T-cell (primary cell): ENCODE measurements around the gene NOSIP. TPM values are rescaled to one million over a fixed set of nuclear protein-coding genes. Genes with fewer than 3 reads are reported as not detected.

Experiments
- ATAC-seq, 4 experiments: fragments of 200-7000 bp in 3 of 4; fragments of 150-1000 bp in 1 of 4; cut with Tn5 transposase; replicated peaks in 1 of 4; 1 replicate in 3 of 4; 2 replicates in 1 of 4; pipeline ENCODE4 v1.10.0; 2021; ENCODE audit warnings: moderate library complexity in 3 of 4, mild to moderate bottlenecking in 2 of 4, moderate number of reproducible peaks in 1 of 4
- CTCF ChIA-PET, 2 donors: fragments of 300-600 bp; sonication (Branson Sonifier 250); formaldehyde crosslinking; loops; one replicate each; lab custom pipeline; 2022; ENCODE audit warnings: antibody characterized with exemption in 2 of 2; lab: Charles Lee
- POLR2A ChIA-PET, 2 donors: fragments of 300-600 bp; sonication (Branson Sonifier 250); formaldehyde crosslinking; loops; one replicate each; lab custom pipeline; 2022; ENCODE audit warnings: antibody characterized with exemption in 2 of 2; lab: Charles Lee
- DNase-seq, 35 experiments: peaks; one replicate each; pipeline versions ENCODE4 v3.0.0 to v3.0.0-alpha.2; 2013 to 2023
- H3K27ac ChIP-seq: one replicate; pipeline ENCODE4 v1.5.1; 2013; ENCODE audit warnings: low read length
- H3K27me3 ChIP-seq, 2 experiments: replicated peaks in 1 of 2; 1 replicate in 1 of 2; 2 replicates in 1 of 2; pipeline versions ENCODE4 v1.6.1 to v1.7.0; 2013; ENCODE audit warnings: low read length in 1 of 2, mixed read lengths in 1 of 2; ENCODE audit not compliant: control insufficient read depth in 2 of 2, insufficient read depth in 2 of 2; ENCODE audit errors: extremely low read depth in 1 of 2
- H3K36me3 ChIP-seq, 2 donors: 1 replicate in 1 of 2; 2 replicates in 1 of 2; pipeline versions ENCODE4 v1.6.1 to v1.7.0; 2013; ENCODE audit warnings: low read length in 1 of 2; ENCODE audit not compliant: control insufficient read depth in 2 of 2, insufficient read depth in 1 of 2; ENCODE audit errors: extremely low read depth in 1 of 2
- H3K4me1 ChIP-seq, 2 experiments: 1 replicate in 1 of 2; 2 replicates in 1 of 2; pipeline versions ENCODE4 v1.6.1 to v1.7.0; 2013; ENCODE audit warnings: low read length in 2 of 2, mixed read lengths in 1 of 2; ENCODE audit not compliant: insufficient read depth in 2 of 2, control insufficient read depth in 1 of 2; ENCODE audit errors: extremely low read depth in 1 of 2
- H3K4me3 ChIP-seq, 2 donors: 1 replicate in 1 of 2; 2 replicates in 1 of 2; pipeline versions ENCODE4 v1.5.1 to v1.7.0; 2013; ENCODE audit warnings: mild to moderate bottlenecking in 2 of 2, low read length in 1 of 2, moderate library complexity in 1 of 2; ENCODE audit not compliant: control insufficient read depth in 1 of 2; ENCODE audit errors: extremely low read depth in 1 of 2
- H3K9me3 ChIP-seq: 2 replicates; pipeline ENCODE4 v1.7.0; 2013
- H3K27ac Mint-ChIP-seq, 2 donors: one replicate each; pipeline ENCODE4 v1.8.0; 2020 to 2021; ENCODE audit warnings: mild to moderate bottlenecking in 2 of 2, mixed read lengths in 2 of 2
- H3K27me3 Mint-ChIP-seq, 2 donors: one replicate each; pipeline ENCODE4 v1.8.0; 2021 to 2022; ENCODE audit warnings: mixed read lengths in 2 of 2
- H3K36me3 Mint-ChIP-seq: one replicate; pipeline ENCODE4 v1.8.0; 2021; ENCODE audit warnings: mixed read lengths
- H3K4me1 Mint-ChIP-seq, 3 donors: one replicate each; pipeline ENCODE4 v1.8.0; 2020 to 2022; ENCODE audit warnings: mixed read lengths in 3 of 3, mild to moderate bottlenecking in 1 of 3
- H3K4me3 Mint-ChIP-seq, 3 donors: one replicate each; pipeline ENCODE4 v1.8.0; 2020 to 2022; ENCODE audit warnings: mild to moderate bottlenecking in 3 of 3, mixed read lengths in 3 of 3, moderate library complexity in 3 of 3
- H3K9me3 Mint-ChIP-seq, 3 donors: one replicate each; pipeline ENCODE4 v1.8.0; 2020 to 2022; ENCODE audit warnings: mixed read lengths in 3 of 3
- WGBS: methylation state at CpG from one replicate; pipeline ENCODE4 v1.1.5; 2013; ENCODE audit warnings: missing lambda C conversion rate; ENCODE audit not compliant: insufficient coverage; 5-methylcytosine and 5-hydroxymethylcytosine counted together
- total RNA-seq, 35 experiments: library from RNA in 6 of 35; stranded (reverse) in 6 of 35; fragments of 120-200 nt in 1 of 35; gene quantifications; one replicate each; pipeline versions ENCODE4 v1.2.1 to v1.2.4 and lab custom pipeline; 2013 to 2026

NOSIP gene
- total RNA-seq, 5 donors from 2014 or later (not counting 1 experiment from before 2014, with no cell fraction given), result 152 to 297 (median 176) TPM

DNA sequence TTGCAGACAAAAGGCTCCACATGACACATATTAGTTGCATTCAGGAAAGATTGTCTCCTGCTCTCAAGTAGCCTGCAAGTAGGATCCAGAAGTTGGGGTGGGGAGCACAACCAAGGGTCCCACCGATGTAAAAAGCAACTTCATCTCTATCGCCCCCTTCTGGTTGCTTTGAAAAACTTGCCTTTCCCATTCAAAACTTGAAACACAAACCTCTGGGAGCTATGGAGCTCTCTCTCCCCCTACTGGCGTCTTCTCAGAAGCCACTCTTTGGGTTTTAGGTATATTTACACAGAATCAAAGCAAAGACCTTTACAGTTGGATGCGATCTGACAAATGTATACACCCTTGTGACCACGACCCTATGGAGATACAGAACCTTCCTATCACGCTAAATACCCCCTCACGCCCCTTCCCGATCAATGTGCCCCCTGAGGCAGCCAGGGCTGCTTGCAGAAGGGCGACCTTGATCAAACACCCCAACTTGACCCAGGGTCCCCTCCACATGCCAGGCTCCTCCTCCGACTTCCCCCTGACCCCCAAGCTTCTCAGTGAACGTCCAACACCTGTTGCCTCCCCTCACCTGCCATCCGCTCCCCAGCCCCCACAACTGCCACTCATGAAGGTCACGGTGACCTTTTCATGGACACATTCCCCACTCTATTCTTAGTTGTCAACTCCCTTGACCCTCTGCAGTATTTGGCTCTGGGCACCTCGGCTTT, 10.1 kb downstream of the NOSIP start:
- peak overlapping the region; percentile 87 for H3K27ac Mint-ChIP-seq
- H3K9me3 ChIP-seq, result no peaks in the 10 kb centered on the region
- H3K27ac ChIP-seq, result peak overlapping the region; percentile 79
- peak overlapping the region in 1 of 3 donors; percentile 77 for H3K4me3 Mint-ChIP-seq
- peaks cover 8% of the 10 kb centered on the region for H3K36me3 Mint-ChIP-seq
- no peaks in the 10 kb centered on the region for H3K27me3 Mint-ChIP-seq
- peaks cover 3 to 16% of the 10 kb centered on the region in 2 donors for H3K36me3 ChIP-seq
- ChIA-PET CTCF (interaction anchor here (0.6 to 3.4 kb wide), 25 partner anchors 9 to 292 kb away, joined by 3 to 40 read pairs (median 4); partner anchors contain the start of genes FLT3LG (in 1 of the 2), NOSIP (in 1 of the 2), PRRG2 (in 1 of the 2) and RCN3 (in 1 of the 2)), POLR2A (interaction anchor here (0.6 kb wide), 2 partner anchors 12 to 348 kb away, joined by 4 read pairs; no protein-coding TSS in a partner anchor)
- no peak overlapping the region for H3K4me3 ChIP-seq
- H3K4me1 Mint-ChIP-seq, result peaks cover 60 to 66% (median 60%) of the 10 kb centered on the region in 3 donors
- DNase-seq, result peak in 32 of 35 experiments; percentile 51 to 95 (median 72)
- ATAC-seq, result peak; percentile 10 to 46 (median 22)
- 40% methylated on average over 8 of the region's 14 CpGs for WGBS
- H3K27me3 ChIP-seq, result no peaks in the 10 kb centered on the region
- H3K4me1 ChIP-seq, result peaks cover 36 to 67% of the 10 kb centered on the region in 2 experiments
- no peaks in the 10 kb centered on the region for H3K9me3 Mint-ChIP-seq

DNA sequence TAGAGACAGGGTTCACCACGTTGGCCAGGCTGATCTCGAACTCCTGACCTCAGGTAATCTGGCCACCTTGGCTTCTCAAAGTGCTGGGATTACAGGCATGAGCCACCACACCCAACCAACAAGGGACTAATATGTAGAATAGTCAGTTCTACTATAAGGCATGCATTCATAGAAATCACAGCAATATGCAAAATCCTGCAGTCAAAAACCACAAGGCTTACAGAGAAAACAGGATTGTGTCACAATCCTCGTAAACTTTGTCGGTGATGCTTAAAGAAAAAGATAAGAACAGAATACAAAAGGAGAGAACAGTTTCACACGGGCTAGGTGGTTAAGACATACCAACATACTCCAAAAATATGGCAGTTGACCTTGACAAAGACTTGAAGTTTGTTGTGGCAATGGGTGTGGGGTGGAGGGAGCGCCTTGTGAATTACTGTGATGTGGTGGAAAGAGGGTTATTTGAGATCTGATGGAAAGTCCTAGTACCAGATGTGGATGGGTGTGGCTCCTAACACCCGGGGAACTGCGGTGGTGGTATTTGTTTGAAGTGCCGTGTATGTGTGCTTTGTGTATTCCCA, 12.4 kb downstream of the NOSIP start:
- ATAC-seq, result peak; percentile 69 to 77 (median 77)
- H3K4me3 Mint-ChIP-seq, result peak overlapping the region; percentile 61 to 96 (median 62)

GRCh38 chr19:49566302-49566701, 14.1 kb downstream of the NOSIP start:
- no peaks in the 10 kb centered on the region for H3K36me3 ChIP-seq
- 90% methylated on average over 3 of the region's 3 CpGs for WGBS
- no peaks in the 10 kb centered on the region for H3K9me3 Mint-ChIP-seq

More for the DNA sequence above, 12.4 kb downstream of the NOSIP start:
- H3K27me3 ChIP-seq, result no peaks in the 10 kb centered on the region
- DNase-seq, result peak; percentile 52 to 95 (median 81)
- H3K9me3 ChIP-seq, result no peaks in the 10 kb centered on the region
- ChIA-PET CTCF (interaction anchor here in 1 of 2 donors (0.9 to 1.9 kb wide), 4 partner anchors 12 to 97 kb away, joined by 5 to 9 read pairs (median 5); partner anchors contain the start of genes NOSIP and PRRG2), POLR2A (interaction anchor here (0.6 to 1.2 kb wide), 3 partner anchors 69 to 93 kb away, joined by 3 to 5 read pairs (median 3); no protein-coding TSS in a partner anchor)
- H3K36me3 ChIP-seq, result no peaks in the 10 kb centered on the region
- peaks cover 74 to 85% (median 75%) of the 10 kb centered on the region in 3 donors for H3K4me1 Mint-ChIP-seq
- peaks cover 4% of the 10 kb centered on the region for H3K36me3 Mint-ChIP-seq
- H3K27me3 Mint-ChIP-seq, result no peaks in the 10 kb centered on the region
- WGBS, result 0% methylated on average over 1 of the region's 9 CpGs
- H3K4me1 ChIP-seq, result peaks cover 54 to 87% of the 10 kb centered on the region in 2 experiments
- no peaks in the 10 kb centered on the region for H3K9me3 Mint-ChIP-seq
- H3K27ac ChIP-seq, result peak overlapping the region; percentile 79
- peak overlapping the region; percentile 94 to 97 for H3K27ac Mint-ChIP-seq
- H3K4me3 ChIP-seq, result peak overlapping the region in 1 of 2 donors; percentile 33

GRCh38 chr19:49565261-49565660, 15.1 kb downstream of the NOSIP start:
- H3K27ac Mint-ChIP-seq, result peak overlapping the region; percentile 90 to 94

More at GRCh38 chr19:49566302-49566701, 14.1 kb downstream of the NOSIP start:
- POLR2A ChIA-PET, result interaction anchor here in 1 of 2 donors (0.6 kb wide), 1 partner anchor 46 kb away, joined by 6 read pairs; no protein-coding TSS in a partner anchor
- H3K4me1 Mint-ChIP-seq, result peaks cover 85 to 92% (median 87%) of the 10 kb centered on the region in 3 donors
- CTCF ChIA-PET, result interaction anchor here (0.6 to 1.3 kb wide), 3 partner anchors 19 to 61 kb away, joined by 3 to 9 read pairs (median 4); no protein-coding TSS in a partner anchor
- H3K4me3 Mint-ChIP-seq, result peak overlapping the region in 2 of 3 donors; percentile 17 to 96
- no peaks in the 10 kb centered on the region for H3K27me3 Mint-ChIP-seq
- H3K4me1 ChIP-seq, result peaks cover 65 to 98% of the 10 kb centered on the region in 2 experiments
- peak overlapping the region in 1 of 2 donors; percentile 32 for H3K4me3 ChIP-seq
- DNase-seq (no peak), ATAC-seq (no peak)
- H3K9me3 ChIP-seq, result no peaks in the 10 kb centered on the region
- H3K36me3 Mint-ChIP-seq, result peaks cover 4% of the 10 kb centered on the region
- peak overlapping the region; percentile 90 to 94 for H3K27ac Mint-ChIP-seq
- H3K27ac ChIP-seq, result peak overlapping the region; percentile 79
- H3K27me3 ChIP-seq, result no peaks in the 10 kb centered on the region

DNA sequence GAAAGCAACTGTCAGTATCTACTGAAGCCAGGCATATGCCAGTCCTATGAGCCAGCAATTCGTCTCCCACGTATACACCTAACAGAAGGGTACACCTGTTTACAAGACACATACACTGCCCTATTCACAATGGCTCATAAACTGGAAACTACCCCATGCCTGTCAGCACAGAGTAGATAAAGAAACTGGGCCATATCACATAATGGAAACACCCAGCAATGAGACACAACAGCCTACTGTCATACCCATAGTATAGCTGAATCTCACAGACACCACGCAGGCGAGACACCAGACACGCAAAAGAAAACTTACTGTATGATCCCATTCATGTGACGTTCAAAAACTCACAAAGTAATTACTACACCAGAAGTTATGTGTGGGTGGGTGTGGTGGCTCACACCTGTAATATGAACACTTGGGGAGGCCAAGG, 15.7 kb downstream of the NOSIP start:
- Mint-ChIP-seq H3K36me3 (peaks cover 10% of the 10 kb centered on the region), H3K27me3 (no peaks in the 10 kb centered on the region), H3K27ac (peak overlapping the region; percentile 90 to 94), H3K4me3 (peak overlapping the region; percentile 2 to 96 (median 7)), H3K4me1 (peaks cover 88 to 91% (median 90%) of the 10 kb centered on the region in 3 donors), H3K9me3 (no peaks in the 10 kb centered on the region)
- 60% methylated on average over 2 of the region's 6 CpGs for WGBS
- Histone ChIP-seq H3K4me1 (peaks cover 60 to 98% of the 10 kb centered on the region in 2 experiments), H3K9me3 (no peaks in the 10 kb centered on the region), H3K4me3 (peak overlapping the region in 1 of 2 donors; percentile 15), H3K27ac (peak overlapping the region; percentile 79), H3K27me3 (no peaks in the 10 kb centered on the region), H3K36me3 (peaks cover 0 to 3% of the 10 kb centered on the region in 2 donors)
- ChIA-PET CTCF (interaction anchor here (0.5 to 0.7 kb wide), 5 partner anchors 16 to 69 kb away, joined by 3 to 11 read pairs (median 4); no protein-coding TSS in a partner anchor), POLR2A (no interaction called here)
- ATAC-seq (peak in 1 of 4 experiments; percentile 33), DNase-seq (peak in 3 of 35 experiments; percentile 25 to 63 (median 40))

More at GRCh38 chr19:49565261-49565660, 15.1 kb downstream of the NOSIP start:
- Histone ChIP-seq H3K4me3 (peak overlapping the region in 1 of 2 donors; percentile 15), H3K4me1 (peaks cover 61 to 98% of the 10 kb centered on the region in 2 experiments), H3K27me3 (no peaks in the 10 kb centered on the region), H3K27ac (peak overlapping the region; percentile 79), H3K36me3 (no peaks in the 10 kb centered on the region), H3K9me3 (no peaks in the 10 kb centered on the region)
- H3K27me3 Mint-ChIP-seq, result no peaks in the 10 kb centered on the region
- peak in 3 of 35 experiments; percentile 23 to 68 (median 24) for DNase-seq
- ChIA-PET POLR2A (no interaction called here), CTCF (interaction anchor here in 1 of 2 donors (0.6 kb wide), 1 partner anchor 62 kb away, joined by 3 read pairs; no protein-coding TSS in a partner anchor)
- no peak for ATAC-seq
- peaks cover 88 to 92% (median 90%) of the 10 kb centered on the region in 3 donors for H3K4me1 Mint-ChIP-seq
- H3K36me3 Mint-ChIP-seq, result peaks cover 4% of the 10 kb centered on the region
- peak overlapping the region in 2 of 3 donors; percentile 8 to 96 for H3K4me3 Mint-ChIP-seq
- H3K9me3 Mint-ChIP-seq, result no peaks in the 10 kb centered on the region
- WGBS, result no CpG with 5 or more reads among the region's 4 CpGs
